Panc1 (cell line): ENCODE data around the gene RBFOX1. TPM values are rescaled to one million over a fixed set of nuclear protein-coding genes. Genes with fewer than 3 reads are reported as not detected.

Experiments
- ATAC-seq: fragments of 200-7000 bp; cut with Tn5 transposase; 2 replicates; pipeline ENCODE4 v1.9.1; 2020; ENCODE audit warnings: mild to moderate bottlenecking, moderate library complexity
- BruUV-seq: library from RNA; stranded (reverse); fragments of 400-500 nt; replicated peaks from 2 replicates; lab custom pipeline; 2021; lab: Mats Ljungman, UMichigan
- CTCF ChIA-PET: fragments of 300-600 bp; sonication (Branson Sonifier 250); formaldehyde crosslinking; loops from one replicate; lab custom pipeline; 2022; ENCODE audit warnings: antibody characterized with exemption; lab: Charles Lee
- POLR2A ChIA-PET: fragments of 300-600 bp; sonication (Branson Sonifier 250); formaldehyde crosslinking; loops from one replicate; lab custom pipeline; 2022; ENCODE audit warnings: antibody characterized with exemption; lab: Charles Lee
- DNase-seq: peaks from one replicate; pipeline ENCODE4 v3.0.0-alpha.2; 2010; ENCODE audit warnings: low read depth, low spot score
- H3K27ac ChIP-seq: 2 replicates; pipeline ENCODE4 v1.5.1; 2011; ENCODE audit warnings: mild to moderate bottlenecking, low read length, inconsistent platforms
- H3K27me3 ChIP-seq: fragments of 200-500 bp; sonication (Bioruptor generic); 2 replicates; pipeline ENCODE4 v1.6.0; 2014; ENCODE audit warnings: low read length, inconsistent platforms; ENCODE audit not compliant: control insufficient read depth, insufficient read depth
- H3K36me3 ChIP-seq: fragments of 200-500 bp; sonication (Bioruptor generic); 2 replicates; pipeline ENCODE4 v1.5.1; 2014; ENCODE audit warnings: inconsistent platforms, mild to moderate bottlenecking, low read length, moderate library complexity; ENCODE audit not compliant: control insufficient read depth, insufficient read depth
- H3K4me1 ChIP-seq: 2 replicates; pipeline ENCODE4 v1.5.1; 2011; ENCODE audit warnings: inconsistent platforms, mild to moderate bottlenecking, low read length, moderate library complexity; ENCODE audit not compliant: control insufficient read depth, insufficient read depth
- H3K4me3 ChIP-seq, 2 experiments: 2 replicates each; pipeline ENCODE4 v1.5.1; 2011 to 2012; ENCODE audit warnings: low read depth in 2 of 2, low read length in 2 of 2, mild to moderate bottlenecking in 2 of 2, inconsistent platforms in 1 of 2, moderate library complexity in 1 of 2
- H3K9me3 ChIP-seq: fragments of 200-500 bp; sonication (Bioruptor generic); 2 replicates; pipeline ENCODE4 v1.5.1; 2014; ENCODE audit warnings: low read depth, mild to moderate bottlenecking, inconsistent platforms, low read length, moderate library complexity; ENCODE audit not compliant: control insufficient read depth, insufficient read depth
- CTCF ChIP-seq: fragments of 450-650 bp; IDR thresholded peaks from 2 replicates; pipeline ENCODE4 v1.5.1; 2017; ENCODE audit warnings: mild to moderate bottlenecking
- POLR2AphosphoS5 ChIP-seq: IDR thresholded peaks from 2 replicates; pipeline ENCODE4 v1.6.1; 2012; ENCODE audit warnings: mild to moderate bottlenecking, low read depth, low read length, moderate library complexity
- REST ChIP-seq, 2 experiments: IDR thresholded peaks; 2 replicates each; pipeline ENCODE4 v1.6.1; 2011 to 2012; ENCODE audit warnings: low read depth in 2 of 2, control low read depth in 1 of 2, low read length in 1 of 2, mild to moderate bottlenecking in 1 of 2, moderate library complexity in 1 of 2; ENCODE audit not compliant: insufficient read depth in 1 of 2
- SIN3A ChIP-seq: IDR thresholded peaks from 2 replicates; pipeline ENCODE4 v1.6.1; 2012; ENCODE audit warnings: low read depth, mild to moderate bottlenecking, low read length, moderate library complexity, borderline replicate concordance; ENCODE audit not compliant: insufficient read depth
- TCF7L2 ChIP-seq: IDR thresholded peaks from 2 replicates; pipeline ENCODE4 v1.6.1; 2011; ENCODE audit warnings: mild to moderate bottlenecking, low read depth, low read length, inconsistent platforms
- in situ Hi-C: cut with HindIII; loops from 2 replicates; pipeline ENCODE4 v1.10.0; 2016; ENCODE audit warnings: low sequenced_read_pairs, low pct_unique_long_range_greater_than_20kb
- intact Hi-C: fragments of 100-400 bp; cut with micrococcal nuclease; formaldehyde crosslinking; loops from one replicate; pipeline ENCODE4 v1.10.0; 2022; ENCODE audit not compliant: unreplicated experiment
- total RNA-seq: library from RNA; stranded (reverse); gene quantifications from one replicate; pipeline ENCODE4 v1.2.1, GENCODE V29; 2021; ENCODE audit not compliant: unreplicated experiment

RBFOX1 gene
- total RNA-seq, 1 experiment from 2014 or later, result not detected

GRCh38 chr16:7351610-7352510, 19.2 kb downstream of the RBFOX1 start:
- Histone ChIP-seq H3K27me3 (no peaks in the 10 kb centered on the region), H3K27ac (no peak overlapping the region), H3K36me3 (no peaks in the 10 kb centered on the region), H3K9me3 (no peaks in the 10 kb centered on the region), H3K4me3 (no peak overlapping the region), H3K4me1 (no peaks in the 10 kb centered on the region)
- ATAC-seq, result no peak
- CTCF ChIA-PET, result no interaction called here
- in situ Hi-C loops (no loop called here), intact Hi-C loops (no loop called here)
- no peak for DNase-seq
- no TSS peak for BruUV-seq
- POLR2A ChIA-PET, result no interaction called here
- TF ChIP-seq POLR2AphosphoS5, result no peak
- no peak for TF ChIP-seq SIN3A
- TF ChIP-seq TCF7L2, result no peak
- TF ChIP-seq CTCF, result no peak
- no peak for TF ChIP-seq REST (IDR thresholded peaks at IDR 0.05; ENCODE audit: insufficient read depth in 1 of 2, low read depth in 2 of 2, low read length in 1 of 2)

- no peak for DNase-seq
- Histone ChIP-seq H3K4me3 (no peak overlapping the region), H3K27me3 (no peaks in the 10 kb centered on the region), H3K9me3 (no peaks in the 10 kb centered on the region), H3K4me1 (no peaks in the 10 kb centered on the region), H3K27ac (no peak overlapping the region), H3K36me3 (no peaks in the 10 kb centered on the region)
- no TSS peak for BruUV-seq
- TF ChIP-seq SIN3A, result no peak
- no peak for TF ChIP-seq REST (IDR thresholded peaks at IDR 0.05; ENCODE audit: insufficient read depth in 1 of 2, low read depth in 2 of 2, low read length in 1 of 2)
- TF ChIP-seq POLR2AphosphoS5, result no peak
- TF ChIP-seq TCF7L2, result no peak
- TF ChIP-seq CTCF, result no peak
- intact Hi-C loops (no loop called here), in situ Hi-C loops (no loop called here)
- POLR2A ChIA-PET, result no interaction called here
- CTCF ChIA-PET, result no interaction called here
- no peak for ATAC-seq
Observed at GRCh38 chr16:7355758-7356157, 23.1 kb downstream of the RBFOX1 start.
